Measurements from ENCODE around the gene NCL. TPM values are rescaled to one million over a fixed set of nuclear protein-coding genes. Genes with fewer than 3 reads are reported as not detected.

Gene NCL
- polyA plus RNA-seq, 1 of the 3 experiments (the other 2 are of a cell fraction) = 256 TPM

GRCh38 chr2:231463698-231464575 lies at the start of gene NCL (continued):
- TF ChIP-seq IRF3 (IDR thresholded peaks at IDR 0.05; ENCODE audit: low read depth, low read length) = peak; percentile 57; the same call in 1 of the 2 replicates

GRCh38 chr2:231513746-231514224 lies 49.5 kb upstream of the NCL start:
- Histone ChIP-seq H3K36me3 (replicated peaks in 1 of 2; ENCODE audit: control insufficient read depth in 1 of 2, insufficient read depth in 2 of 2, low read length in 1 of 2) (no peaks in the 10 kb centered on the region), H4K20me1 (ENCODE audit: insufficient read depth) (no peaks in the 10 kb centered on the region), H3K4me1 (ENCODE audit: control insufficient read depth in 1 of 2, insufficient read depth in 2 of 2, low read depth in 1 of 2, low read length in 1 of 2) (peaks cover 0 to 5% of the 10 kb centered on the region in 2 experiments; a peak in 2 of 4 replicates), H2AFZ (ENCODE audit: low read depth) (peak overlapping the region; percentile 97), H3K9ac (peak overlapping the region; percentile 86), H3K79me2 (ENCODE audit: insufficient read depth) (no peaks in the 10 kb centered on the region), H3K9me3 (no peaks in the 10 kb centered on the region), H3F3A (replicated peaks; ENCODE audit: insufficient read depth) (peaks cover 14% of the 10 kb centered on the region), H3K9me2 (no peaks in the 10 kb centered on the region), H3K4me3 (ENCODE audit: low read depth in 2 of 2, low read length in 1 of 2) (peak overlapping the region; percentile 86 to 89), H3K27me3 (ENCODE audit: insufficient read depth) (no peaks in the 10 kb centered on the region), H3K4me2 (peak overlapping the region; percentile 96), H3K27ac (ENCODE audit: low read depth in 2 of 2, low read length in 1 of 2) (peak overlapping the region; percentile 58 to 86)
- DNase-seq = no peak
- ChIA-PET POLR2A (interaction anchor here (0.6 to 1.0 kb wide), 2 partner anchors 50 to 264 kb away, joined by 3 to 9 read pairs; partner anchors contain the start of gene NCL), CTCF (interaction anchor here (1.0 to 1.9 kb wide), 4 partner anchors 16 to 161 kb away, joined by 3 to 6 read pairs (median 4); partner anchors contain the start of gene NMUR1)
- TF ChIP-seq GATA2 (CRISPR knock-in tag; IDR thresholded peaks at IDR 0.05) = no peak
- TF ChIP-seq SIN3A (IDR thresholded peaks at IDR 0.05; ENCODE audit: borderline replicate concordance, low read depth, low read length) = no peak
- TF ChIP-seq FOXM1 (IDR thresholded peaks at IDR 0.05; ENCODE audit: low read depth) = no peak
- no peak for TF ChIP-seq MEF2A (IDR thresholded peaks at IDR 0.05; ENCODE audit: borderline replicate concordance, low read depth)
- no peak for TF ChIP-seq PBX3 (IDR thresholded peaks at IDR 0.05)
- no peak for TF ChIP-seq TEAD4 (IDR thresholded peaks at IDR 0.05; ENCODE audit: borderline replicate concordance, insufficient read depth)
- TF ChIP-seq POLR2AphosphoS5 (IDR thresholded peaks at IDR 0.05; ENCODE audit: low read depth, low read length) = no peak
- 27% methylated on average over 6 of the region's 7 CpGs for WGBS (ENCODE audit: low lambda C conversion rate)

- H3K9me2 ChIP-seq = no peaks in the 10 kb centered on the region
- CTCF ChIA-PET = interaction anchor here (0.6 to 2.0 kb wide), 7 partner anchors 19 to 459 kb away, joined by 3 to 12 read pairs (median 4); no protein-coding TSS in a partner anchor
- DNase-seq = no peak
- peaks cover 0 to 5% of the 10 kb centered on the region in 2 experiments; a peak in 2 of 4 replicates for H3K4me1 ChIP-seq (ENCODE audit: control insufficient read depth in 1 of 2, insufficient read depth in 2 of 2, low read depth in 1 of 2, low read length in 1 of 2)
- H3F3A ChIP-seq (replicated peaks; ENCODE audit: insufficient read depth) = peaks cover 14% of the 10 kb centered on the region
- no peak overlapping the region for H3K27ac ChIP-seq (ENCODE audit: low read depth in 2 of 2, low read length in 1 of 2)
- no peak overlapping the region for H2AFZ ChIP-seq (ENCODE audit: low read depth)
- no peaks in the 10 kb centered on the region for H3K27me3 ChIP-seq (ENCODE audit: insufficient read depth)
- H3K79me2 ChIP-seq (ENCODE audit: insufficient read depth) = no peaks in the 10 kb centered on the region
- no peaks in the 10 kb centered on the region for H3K9me3 ChIP-seq
- H4K20me1 ChIP-seq (ENCODE audit: insufficient read depth) = no peaks in the 10 kb centered on the region
- 90% methylated on average over 5 of the region's 5 CpGs for WGBS (ENCODE audit: low lambda C conversion rate)
- POLR2A ChIA-PET = no interaction called here
- H3K9ac ChIP-seq = no peak overlapping the region
- no peaks in the 10 kb centered on the region for H3K36me3 ChIP-seq (replicated peaks in 1 of 2; ENCODE audit: control insufficient read depth in 1 of 2, insufficient read depth in 2 of 2, low read length in 1 of 2)
- H3K4me3 ChIP-seq (ENCODE audit: low read depth in 2 of 2, low read length in 1 of 2) = no peak overlapping the region
- no peak overlapping the region for H3K4me2 ChIP-seq
- TF ChIP-seq EP300 (IDR thresholded peaks at IDR 0.05; ENCODE audit: borderline replicate concordance in 1 of 2, low read depth in 1 of 2, low read length in 1 of 2) (no peak), MEF2A (IDR thresholded peaks at IDR 0.05; ENCODE audit: borderline replicate concordance, low read depth) (no peak), JUND (IDR thresholded peaks at IDR 0.05) (no peak), POLR2AphosphoS5 (IDR thresholded peaks at IDR 0.05; ENCODE audit: low read depth, low read length) (no peak), GATA2 (CRISPR knock-in tag; IDR thresholded peaks at IDR 0.05) (no peak), USF2 (IDR thresholded peaks at IDR 0.05; ENCODE audit: borderline replicate concordance, low read depth, low read length) (no peak), TEAD4 (IDR thresholded peaks at IDR 0.05; ENCODE audit: borderline replicate concordance, insufficient read depth) (no peak), MXI1 (IDR thresholded peaks at IDR 0.05; ENCODE audit: low read depth, low read length) (no peak), EZH2phosphoT487 (IDR thresholded peaks at IDR 0.05; ENCODE audit: borderline replicate concordance, low read depth) (no peak), PBX3 (IDR thresholded peaks at IDR 0.05) (no peak), RCOR1 (IDR thresholded peaks at IDR 0.05; ENCODE audit: low read length) (no peak), ELF1 (IDR thresholded peaks at IDR 0.05) (no peak), ZBTB33 (IDR thresholded peaks at IDR 0.05; ENCODE audit: borderline replicate concordance, low read depth) (no peak)
Observed at GRCh38 chr2:231512222-231512621, 47.9 kb upstream of the NCL start.
